Upper lobe of left lung (tissue), 6 donors: ENCODE results near the gene FAM171A1. TPM values are rescaled to one million over a fixed set of nuclear protein-coding genes. Genes with fewer than 3 reads are reported as not detected.

Experiments used
- ATAC-seq, 2 donors: fragments of 200-7000 bp; cut with Tn5 transposase; one replicate each; pipeline ENCODE4 v1.9.1; 2022; ENCODE audit warnings: mild to moderate bottlenecking in 2 of 2, moderate library complexity in 2 of 2; ENCODE audit not compliant: low FRiP score in 2 of 2
- DNase-seq, 2 donors: peaks; one replicate each; pipeline ENCODE4 v3.0.0-alpha.2; 2019 to 2020
- H3K27ac ChIP-seq, 4 donors: fragments of 200-600 bp; sonication (generic); one replicate each; pipeline ENCODE4 v1.5.1; 2016 to 2019
- H3K27me3 ChIP-seq, 4 donors: fragments of 200-600 bp; sonication (generic); one replicate each; pipeline ENCODE4 v1.5.1; 2017 to 2019
- H3K36me3 ChIP-seq, 4 donors: fragments of 200-600 bp; sonication (generic); one replicate each; pipeline ENCODE4 v1.5.1; 2016 to 2019
- H3K4me1 ChIP-seq, 4 donors: fragments of 200-600 bp; sonication (generic); one replicate each; pipeline ENCODE4 v1.5.1; 2018 to 2019
- H3K4me3 ChIP-seq, 4 donors: fragments of 200-600 bp; sonication (generic); one replicate each; pipeline ENCODE4 v1.5.1; 2017 to 2019; ENCODE audit warnings: mild to moderate bottlenecking in 2 of 4, moderate library complexity in 1 of 4
- H3K9me3 ChIP-seq, 4 donors: fragments of 200-600 bp; sonication (generic); one replicate each; pipeline ENCODE4 v1.5.1; 2018 to 2019
- CTCF ChIP-seq, 6 experiments: fragments of 450-650 bp in 4 of 6; fragments of 200-600 bp in 2 of 6; sonication (generic) in 2 of 6; IDR thresholded peaks; one replicate each; pipeline ENCODE4 v1.5.1; 2016 to 2019; ENCODE audit warnings: antibody characterized with exemption in 6 of 6
- EP300 ChIP-seq, 4 donors: sonication (generic); formaldehyde crosslinking; IDR thresholded peaks; one replicate each; pipeline ENCODE4 v1.5.1; 2017; ENCODE audit warnings: antibody characterized with exemption in 4 of 4, control low read depth in 2 of 4
- POLR2A ChIP-seq, 4 donors: fragments of 450-650 bp; IDR thresholded peaks; one replicate each; pipeline ENCODE4 v1.5.1; 2016 to 2017; ENCODE audit warnings: antibody characterized with exemption in 4 of 4, mild to moderate bottlenecking in 2 of 4
- POLR2AphosphoS5 ChIP-seq, 2 donors: sonication (generic); formaldehyde crosslinking; IDR thresholded peaks; one replicate each; pipeline ENCODE4 v1.5.1; 2017; ENCODE audit warnings: antibody characterized with exemption in 2 of 2
- WGBS, 2 donors: methylation state at CpG; one replicate each; pipeline ENCODE4 v1.1.5; 2017 to 2018; 5-methylcytosine and 5-hydroxymethylcytosine counted together
- total RNA-seq, 6 donors: library from RNA; depleted of rRNA in 4 of 6; stranded (reverse); fragments of >200 nt in 4 of 6; gene quantifications; one replicate each; pipeline versions ENCODE4 v1.1.0 to v1.2.1, GENCODE V29; 2016 to 2021
- donor health status: DM: no; HTN: no; CAD: no; lungs with moderate emphysema.
- donor health status: DM: no; HTN: yes; CAD: no; lungs with severe emphysema.

The FAM171A1 gene
- total RNA-seq, 6 donors from 2014 or later: 3.7 to 19.4 (median 7.2) TPM

- peaks cover 0 to 3% (median 0%) of the 10 kb centered on the region in 4 donors for H3K4me1 ChIP-seq
- WGBS, 2 donors: 93 to 96% methylated on average over 4 of the region's 4 CpGs
Observed at GRCh38 chr10:15364001-15364400, 7.1 kb downstream of the FAM171A1 start.

GRCh38 chr10:15363031-15363430 lies 8.1 kb downstream of the FAM171A1 start:
- no peak overlapping the region for H3K27ac ChIP-seq
- DNase-seq (no peak), ATAC-seq (no peak)
- H3K4me1 ChIP-seq: no peaks in the 10 kb centered on the region
- TF ChIP-seq POLR2AphosphoS5 (IDR thresholded peaks at IDR 0.05) (no peak), CTCF (IDR thresholded peaks at IDR 0.05) (no peak), EP300 (IDR thresholded peaks at IDR 0.05) (no peak), POLR2A (IDR thresholded peaks at IDR 0.05) (no peak)
- H3K9me3 ChIP-seq: no peaks in the 10 kb centered on the region
- no peaks in the 10 kb centered on the region for H3K27me3 ChIP-seq
- 73 to 80% methylated on average over 7 of the region's 7 CpGs for WGBS, 2 donors
- no peaks in the 10 kb centered on the region for H3K36me3 ChIP-seq
- H3K4me3 ChIP-seq: no peak overlapping the region

More at GRCh38 chr10:15364001-15364400, 7.1 kb downstream of the FAM171A1 start:
- no peaks in the 10 kb centered on the region for H3K27me3 ChIP-seq
- no peaks in the 10 kb centered on the region for H3K36me3 ChIP-seq
- no peaks in the 10 kb centered on the region for H3K9me3 ChIP-seq
- no peak overlapping the region for H3K27ac ChIP-seq
- DNase-seq: no peak
- TF ChIP-seq EP300 (IDR thresholded peaks at IDR 0.05): no peak
- TF ChIP-seq POLR2A (IDR thresholded peaks at IDR 0.05): no peak
- TF ChIP-seq CTCF (IDR thresholded peaks at IDR 0.05): no peak
- TF ChIP-seq POLR2AphosphoS5 (IDR thresholded peaks at IDR 0.05): no peak
- H3K4me3 ChIP-seq: no peak overlapping the region
- ATAC-seq: no peak

- no peak for ATAC-seq
- Histone ChIP-seq H3K4me3 (no peak overlapping the region), H3K36me3 (no peaks in the 10 kb centered on the region), H3K9me3 (no peaks in the 10 kb centered on the region), H3K4me1 (no peaks in the 10 kb centered on the region), H3K27ac (no peak overlapping the region), H3K27me3 (no peaks in the 10 kb centered on the region)
- 61 to 62% methylated on average over 3 of the region's 3 CpGs for WGBS, 2 donors
- no peak for DNase-seq
- TF ChIP-seq EP300 (IDR thresholded peaks at IDR 0.05): no peak
- no peak for TF ChIP-seq POLR2A (IDR thresholded peaks at IDR 0.05)
- TF ChIP-seq POLR2AphosphoS5 (IDR thresholded peaks at IDR 0.05): no peak
- no peak for TF ChIP-seq CTCF (IDR thresholded peaks at IDR 0.05)
Observed at GRCh38 chr10:15361131-15361530, 10.0 kb downstream of the FAM171A1 start.

GRCh38 chr10:15360566-15360965 lies 10.5 kb downstream of the FAM171A1 start:
- H3K9me3 ChIP-seq: no peaks in the 10 kb centered on the region
- no peaks in the 10 kb centered on the region for H3K4me1 ChIP-seq
- TF ChIP-seq EP300 (IDR thresholded peaks at IDR 0.05): no peak
- TF ChIP-seq POLR2A (IDR thresholded peaks at IDR 0.05): no peak
- TF ChIP-seq CTCF (IDR thresholded peaks at IDR 0.05): no peak
- no peak for TF ChIP-seq POLR2AphosphoS5 (IDR thresholded peaks at IDR 0.05)
- no peaks in the 10 kb centered on the region for H3K27me3 ChIP-seq
- no peaks in the 10 kb centered on the region for H3K36me3 ChIP-seq
- 71 to 90% methylated on average over 4 of the region's 4 CpGs for WGBS, 2 donors
- no peak overlapping the region for H3K4me3 ChIP-seq
- H3K27ac ChIP-seq: no peak overlapping the region
- DNase-seq (no peak), ATAC-seq (no peak)

- Histone ChIP-seq H3K4me3 (no peak overlapping the region), H3K27me3 (no peaks in the 10 kb centered on the region), H3K36me3 (no peaks in the 10 kb centered on the region), H3K4me1 (no peaks in the 10 kb centered on the region), H3K27ac (no peak overlapping the region), H3K9me3 (no peaks in the 10 kb centered on the region)
- TF ChIP-seq POLR2AphosphoS5 (IDR thresholded peaks at IDR 0.05) (no peak), EP300 (IDR thresholded peaks at IDR 0.05) (no peak), POLR2A (IDR thresholded peaks at IDR 0.05) (no peak), CTCF (IDR thresholded peaks at IDR 0.05) (no peak)
- DNase-seq (no peak), ATAC-seq (no peak)
- WGBS, 2 donors: 87% methylated on average over 8 of the region's 8 CpGs
Observed at GRCh38 chr10:15353471-15354017, 17.5 kb downstream of the FAM171A1 start.
